Lung (tissue), 12 donors: ENCODE results near the gene SLC11A2. TPM values are rescaled to one million over a fixed set of nuclear protein-coding genes. Genes with fewer than 3 reads are reported as not detected.

Experiments used
- ATAC-seq: fragments of 200-7000 bp; cut with Tn5 transposase; one replicate; pipeline ENCODE4 v1.9.1; 2020; ENCODE audit warnings: moderate number of reproducible peaks; ENCODE audit not compliant: insufficient read depth, low FRiP score
- DNase-seq, 3 donors: peaks; one replicate each; pipeline ENCODE4 v3.0.0-alpha.2; 2013 to 2017
- H3K27ac ChIP-seq, 2 donors: one replicate each; pipeline ENCODE4 v1.5.1; 2013; ENCODE audit warnings: mild to moderate bottlenecking in 2 of 2, moderate library complexity in 2 of 2, control low read depth in 1 of 2, inconsistent platforms in 1 of 2, low read depth in 1 of 2, low read length in 1 of 2
- H3K27me3 ChIP-seq, 3 donors: one replicate each; pipeline ENCODE4 v1.5.1; 2013; ENCODE audit warnings: low read length in 2 of 3; ENCODE audit not compliant: control insufficient read depth in 3 of 3, insufficient read depth in 3 of 3
- H3K36me3 ChIP-seq, 4 donors: one replicate each; pipeline ENCODE4 v1.5.1; 2013; ENCODE audit warnings: low read length in 4 of 4, mild to moderate bottlenecking in 1 of 4, moderate library complexity in 1 of 4; ENCODE audit not compliant: control insufficient read depth in 4 of 4, insufficient read depth in 4 of 4
- H3K4me1 ChIP-seq, 5 donors: one replicate each; pipeline ENCODE4 v1.5.1; 2013; ENCODE audit warnings: low read length in 5 of 5, mild to moderate bottlenecking in 2 of 5, moderate library complexity in 1 of 5; ENCODE audit not compliant: control insufficient read depth in 5 of 5, insufficient read depth in 5 of 5
- H3K4me3 ChIP-seq: one replicate; pipeline ENCODE4 v1.5.1; 2013; ENCODE audit warnings: mild to moderate bottlenecking, control low read depth, moderate library complexity
- H3K9ac ChIP-seq, 2 donors: one replicate each; pipeline ENCODE4 v1.5.1; 2013; ENCODE audit warnings: low read length in 2 of 2, control low read depth in 1 of 2; ENCODE audit not compliant: insufficient read depth in 1 of 2
- H3K9me3 ChIP-seq, 4 donors: one replicate each; pipeline ENCODE4 v1.5.1; 2013; ENCODE audit warnings: low read length in 3 of 4, mild to moderate bottlenecking in 1 of 4, moderate library complexity in 1 of 4; ENCODE audit not compliant: control insufficient read depth in 4 of 4, insufficient read depth in 3 of 4
- WGBS, 2 donors: extraction: QIAGEN DNeasy Blood & Tissue Kit; methylation state at CpG; one replicate each; pipeline ENCODE4 v1.1.7; 2013; 5-methylcytosine and 5-hydroxymethylcytosine counted together
- polyA plus RNA-seq, 2 donors: library from polyadenylated mRNA; stranded (reverse); fragments of 200-250 nt; gene quantifications; one replicate each; pipeline ENCODE4 v1.2.1, GENCODE V29; 2013
- total RNA-seq, 2 donors: library from RNA; depleted of rRNA in 1 of 2; stranded (reverse); fragments of >200 nt in 1 of 2; gene quantifications; one replicate each; pipeline ENCODE4 v1.2.1, GENCODE V29; 2014 to 2021
- TF ChIP-seq, protein P1 (sequence below): IDR thresholded peaks from 2 replicates; pipeline ENCODE4 v1.5.1; 2012; ENCODE audit warnings: mild to moderate bottlenecking; ENCODE audit errors: control extremely low read depth, extremely low read depth
- donor health status: control.
- donor health status: control.
- donor health status: Bipolar disorder and iron deficiency.
- donor health status: healthy.
- donor health status: DM: yes; HTN: yes; CAD: no.

Gene SLC11A2
- total and polyA plus RNA-seq, 4 donors: 29.2 to 129 (median 90.6) TPM

DNA sequence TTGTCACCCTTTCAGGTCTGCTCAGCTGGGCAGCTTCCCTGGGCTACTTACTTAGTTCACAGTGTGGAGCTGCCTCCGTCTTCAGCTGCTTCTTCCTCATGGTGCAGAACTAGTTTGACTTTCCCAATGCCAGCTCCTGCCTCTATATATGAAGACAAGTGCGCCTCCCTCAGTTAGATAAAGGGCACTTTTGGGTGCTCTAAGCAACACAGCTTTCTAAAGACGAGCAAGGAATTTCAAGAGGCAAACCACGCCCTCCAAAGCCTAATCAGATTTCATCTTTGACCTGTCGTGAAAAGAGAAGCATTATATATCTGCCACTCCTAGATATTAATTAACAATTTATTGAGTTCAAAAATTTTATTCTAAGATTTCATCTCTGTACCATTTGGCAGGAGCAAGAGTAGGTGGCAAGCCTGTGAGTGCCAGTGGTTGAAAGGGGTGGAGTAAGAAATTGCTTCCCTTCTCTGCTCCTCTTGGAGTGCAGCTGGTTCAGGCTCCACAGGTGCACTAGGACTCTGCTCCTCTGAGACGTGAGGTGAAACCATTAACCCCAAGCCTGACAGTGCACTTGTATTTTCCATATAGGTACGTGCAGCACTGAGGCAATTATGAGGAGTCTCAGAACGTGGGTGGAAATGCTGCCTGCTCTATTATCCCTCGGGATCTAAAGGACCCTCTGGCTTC lies 2.1 kb upstream of the SLC11A2 start:
- DNase-seq (peak in 2 of 3 donors; percentile 36 to 50), ATAC-seq (no peak)
- WGBS, 2 donors: 26 to 34% methylated on average over 9 of the region's 9 CpGs
- Histone ChIP-seq H3K27ac (peak overlapping the region in 1 of 2 donors; percentile 76), H3K4me3 (no peak overlapping the region), H3K9me3 (peaks cover 0 to 2% (median 0%) of the 10 kb centered on the region in 4 donors), H3K4me1 (peaks cover 0 to 19% (median 6%) of the 10 kb centered on the region in 5 donors), H3K9ac (no peak overlapping the region), H3K27me3 (no peaks in the 10 kb centered on the region), H3K36me3 (no peaks in the 10 kb centered on the region)
- TF ChIP-seq, protein P1, sequence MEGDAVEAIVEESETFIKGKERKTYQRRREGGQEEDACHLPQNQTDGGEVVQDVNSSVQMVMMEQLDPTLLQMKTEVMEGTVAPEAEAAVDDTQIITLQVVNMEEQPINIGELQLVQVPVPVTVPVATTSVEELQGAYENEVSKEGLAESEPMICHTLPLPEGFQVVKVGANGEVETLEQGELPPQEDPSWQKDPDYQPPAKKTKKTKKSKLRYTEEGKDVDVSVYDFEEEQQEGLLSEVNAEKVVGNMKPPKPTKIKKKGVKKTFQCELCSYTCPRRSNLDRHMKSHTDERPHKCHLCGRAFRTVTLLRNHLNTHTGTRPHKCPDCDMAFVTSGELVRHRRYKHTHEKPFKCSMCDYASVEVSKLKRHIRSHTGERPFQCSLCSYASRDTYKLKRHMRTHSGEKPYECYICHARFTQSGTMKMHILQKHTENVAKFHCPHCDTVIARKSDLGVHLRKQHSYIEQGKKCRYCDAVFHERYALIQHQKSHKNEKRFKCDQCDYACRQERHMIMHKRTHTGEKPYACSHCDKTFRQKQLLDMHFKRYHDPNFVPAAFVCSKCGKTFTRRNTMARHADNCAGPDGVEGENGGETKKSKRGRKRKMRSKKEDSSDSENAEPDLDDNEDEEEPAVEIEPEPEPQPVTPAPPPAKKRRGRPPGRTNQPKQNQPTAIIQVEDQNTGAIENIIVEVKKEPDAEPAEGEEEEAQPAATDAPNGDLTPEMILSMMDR: peak; percentile 41

DNA sequence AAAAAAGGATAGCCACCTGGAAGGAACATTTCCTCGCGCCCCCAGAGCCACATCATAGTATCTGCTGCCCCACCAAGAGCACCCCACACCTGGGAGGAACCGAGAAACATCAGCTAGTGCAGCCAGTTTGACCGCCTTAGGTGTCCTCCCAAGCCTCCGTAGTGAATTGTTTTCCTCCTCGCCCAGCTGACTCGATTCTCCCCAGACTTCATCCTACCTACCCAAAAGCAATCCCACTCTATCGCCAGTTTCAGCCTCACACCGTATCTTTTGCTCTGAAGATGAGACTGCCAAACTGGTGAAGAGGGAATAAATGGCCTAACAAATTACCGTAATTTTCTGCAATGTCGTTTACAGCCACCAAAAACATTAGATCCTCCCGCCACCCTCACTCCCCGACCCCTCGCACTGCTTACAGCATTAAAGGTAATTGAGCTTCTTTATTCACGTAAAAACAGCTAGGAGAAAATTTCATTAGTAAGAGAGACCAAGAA lies 1.2 kb upstream of the SLC11A2 start:
- H3K4me3 ChIP-seq: no peak overlapping the region
- no peaks in the 10 kb centered on the region for H3K27me3 ChIP-seq
- no peak overlapping the region for H3K9ac ChIP-seq
- DNase-seq (no peak), ATAC-seq (no peak)
- H3K4me1 ChIP-seq: peaks cover 0 to 19% (median 7%) of the 10 kb centered on the region in 5 donors
- no peaks in the 10 kb centered on the region for H3K36me3 ChIP-seq
- 92 to 94% methylated on average over 15 of the region's 15 CpGs for WGBS, 2 donors
- no peak overlapping the region for H3K27ac ChIP-seq
- H3K9me3 ChIP-seq: peaks cover 0 to 2% (median 0%) of the 10 kb centered on the region in 4 donors
- TF ChIP-seq, protein P1: no peak

DNA sequence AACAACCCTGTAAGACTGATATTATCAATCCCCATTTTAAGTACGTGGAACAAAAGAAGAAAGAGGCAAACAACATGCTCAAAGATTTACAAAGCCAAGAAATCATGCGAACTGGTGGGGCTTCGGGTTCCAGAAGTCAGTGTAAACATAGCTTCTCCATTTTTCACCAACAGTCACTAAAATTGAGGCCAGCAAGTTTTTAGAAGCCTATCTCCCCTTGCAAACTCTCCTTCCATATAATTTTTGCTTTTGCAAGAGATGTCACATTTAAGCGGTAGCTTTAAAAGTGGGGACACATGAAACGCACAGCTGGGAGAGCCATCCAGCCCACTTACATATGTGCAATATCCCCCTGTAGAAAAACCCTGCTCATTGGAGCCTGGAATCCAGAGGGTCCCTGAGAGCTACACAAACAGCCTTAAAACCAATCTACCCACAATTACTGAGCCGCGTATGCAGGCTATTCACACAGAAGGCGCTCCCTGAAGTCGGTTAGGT lies 797 bp downstream of the SLC11A2 start:
- peak overlapping the region; percentile 91 for H3K4me3 ChIP-seq
- peak; percentile 57 to 73 (median 64) for DNase-seq
- H3K4me1 ChIP-seq: peaks cover 5 to 19% (median 9%) of the 10 kb centered on the region in 5 donors
- TF ChIP-seq, protein P1: no peak
- H3K27ac ChIP-seq: peak overlapping the region; percentile 58 to 96
- ATAC-seq: no peak
- peak overlapping the region; percentile 87 to 89 for H3K9ac ChIP-seq
- no peaks in the 10 kb centered on the region for H3K36me3 ChIP-seq
- 7 to 8% methylated on average over 9 of the region's 9 CpGs for WGBS, 2 donors
- H3K9me3 ChIP-seq: peaks cover 0 to 2% (median 0%) of the 10 kb centered on the region in 4 donors
- H3K27me3 ChIP-seq: no peaks in the 10 kb centered on the region
